Measurements from ENCODE around the gene UBD.

UBD gene

GRCh38 chr6:29596381-29596900, 36.9 kb upstream of the UBD start:
- TF ChIP-seq CTCF (IDR thresholded peaks at IDR 0.05), result no peak

GRCh38 chr6:29593199-29593855, 33.8 kb upstream of the UBD start:
- TF ChIP-seq CTCF (IDR thresholded peaks at IDR 0.05), result no peak

GRCh38 chr6:29591677-29592076, 32.1 kb upstream of the UBD start:
- no peak for TF ChIP-seq CTCF (IDR thresholded peaks at IDR 0.05)

- no peak for TF ChIP-seq CTCF (IDR thresholded peaks at IDR 0.05)
Measured at GRCh38 chr6:29590218-29590808, 30.8 kb upstream of the UBD start.

- peak; percentile 91 for TF ChIP-seq CTCF (IDR thresholded peaks at IDR 0.05)
Measured at GRCh38 chr6:29589423-29590048, 30.0 kb upstream of the UBD start.

GRCh38 chr6:29584821-29585220, 25.3 kb upstream of the UBD start, which contains the start of gene OR2H2:
Gene OR2H2 (plus strand): TSS chr6:29585121. CDS start chr6:29587945, 2,824 bp downstream.
- no peak for TF ChIP-seq CTCF (IDR thresholded peaks at IDR 0.05)

- TF ChIP-seq CTCF (IDR thresholded peaks at IDR 0.05), result no peak
Measured at GRCh38 chr6:29577544-29577943, 18.0 kb upstream of the UBD start.

Measured in LNCAP (cell line).